Lower lobe of right lung (tissue), 2 donors: ENCODE data around the gene SFXN3. TPM values are rescaled to one million over a fixed set of nuclear protein-coding genes. Genes with fewer than 3 reads are reported as not detected.

ENCODE experiments used
- ATAC-seq, 2 donors: fragments of 200-7000 bp; cut with Tn5 transposase; one replicate each; pipeline ENCODE4 v1.9.1; 2020 to 2022; ENCODE audit warnings: mild to moderate bottlenecking in 2 of 2, moderate library complexity in 2 of 2
- DNase-seq: peaks from one replicate; pipeline ENCODE4 v3.0.0-alpha.2; 2020
- H3K27ac ChIP-seq: fragments of 200-600 bp; one replicate; pipeline ENCODE4 v1.8.0; 2022
- H3K27me3 ChIP-seq: fragments of 200-600 bp; one replicate; pipeline ENCODE4 v1.8.0; 2022; ENCODE audit warnings: low read depth
- H3K36me3 ChIP-seq: fragments of 200-600 bp; one replicate; pipeline ENCODE4 v1.8.0; 2022; ENCODE audit warnings: mild to moderate bottlenecking
- H3K4me1 ChIP-seq: fragments of 200-600 bp; one replicate; pipeline ENCODE4 v1.8.0; 2022
- H3K4me3 ChIP-seq: fragments of 200-600 bp; one replicate; pipeline ENCODE4 v1.8.0; 2022; ENCODE audit warnings: mild to moderate bottlenecking
- H3K9me3 ChIP-seq: fragments of 200-600 bp; one replicate; pipeline ENCODE4 v1.8.0; 2022
- intact Hi-C: fragments of 100-400 bp; cut with DNase I; formaldehyde crosslinking; loops from one replicate; pipeline ENCODE4 v1.11.0; 2022
- total RNA-seq: library from RNA; stranded (reverse); fragmentation: NEBNext Ultra II Directional; extraction: Animal tissue kit (Norgen Biotek cat#: 25700); gene quantifications from one replicate; pipeline ENCODE4 v1.2.1, GENCODE V29; 2021
- TF ChIP-seq, protein P1 (sequence below): fragments of 200-600 bp; IDR thresholded peaks from one replicate; pipeline ENCODE4 v1.8.0; 2022; ENCODE audit warnings: antibody characterized with exemption, mild to moderate bottlenecking
- donor health status: DM: no; HTN: yes; CAD: no; lungs with severe emphysema.

SFXN3 gene
- total RNA-seq, 1 donor from 2014 or later, result 57.8 TPM

DNA sequence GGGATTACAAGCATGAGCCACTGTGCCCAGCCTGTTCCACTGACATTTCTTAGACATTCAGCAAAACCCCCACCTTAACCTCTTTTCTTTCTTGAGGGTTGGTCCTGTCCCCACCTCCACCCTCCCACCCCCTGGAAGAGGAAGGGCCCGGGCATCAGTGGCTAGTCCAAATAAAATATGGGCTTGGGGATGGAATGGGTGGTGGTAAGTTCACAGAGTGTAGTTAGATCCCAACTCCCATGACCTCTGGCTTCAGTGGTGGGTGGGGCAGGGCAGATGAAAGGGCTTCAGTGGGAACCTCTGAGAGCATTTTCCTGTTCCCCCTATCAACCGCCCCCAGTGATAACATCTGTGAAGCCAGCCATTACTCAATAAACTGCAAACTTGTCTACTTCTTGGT, 9.8 kb downstream of the SFXN3 start:
- TF ChIP-seq, protein P1, sequence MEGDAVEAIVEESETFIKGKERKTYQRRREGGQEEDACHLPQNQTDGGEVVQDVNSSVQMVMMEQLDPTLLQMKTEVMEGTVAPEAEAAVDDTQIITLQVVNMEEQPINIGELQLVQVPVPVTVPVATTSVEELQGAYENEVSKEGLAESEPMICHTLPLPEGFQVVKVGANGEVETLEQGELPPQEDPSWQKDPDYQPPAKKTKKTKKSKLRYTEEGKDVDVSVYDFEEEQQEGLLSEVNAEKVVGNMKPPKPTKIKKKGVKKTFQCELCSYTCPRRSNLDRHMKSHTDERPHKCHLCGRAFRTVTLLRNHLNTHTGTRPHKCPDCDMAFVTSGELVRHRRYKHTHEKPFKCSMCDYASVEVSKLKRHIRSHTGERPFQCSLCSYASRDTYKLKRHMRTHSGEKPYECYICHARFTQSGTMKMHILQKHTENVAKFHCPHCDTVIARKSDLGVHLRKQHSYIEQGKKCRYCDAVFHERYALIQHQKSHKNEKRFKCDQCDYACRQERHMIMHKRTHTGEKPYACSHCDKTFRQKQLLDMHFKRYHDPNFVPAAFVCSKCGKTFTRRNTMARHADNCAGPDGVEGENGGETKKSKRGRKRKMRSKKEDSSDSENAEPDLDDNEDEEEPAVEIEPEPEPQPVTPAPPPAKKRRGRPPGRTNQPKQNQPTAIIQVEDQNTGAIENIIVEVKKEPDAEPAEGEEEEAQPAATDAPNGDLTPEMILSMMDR, result no peak
- DNase-seq (no peak), ATAC-seq (no peak)
- H3K36me3 ChIP-seq, result peaks cover 46% of the 10 kb centered on the region
- intact Hi-C loops, result no loop called here
- peaks cover 26% of the 10 kb centered on the region for H3K4me1 ChIP-seq
- no peaks in the 10 kb centered on the region for H3K9me3 ChIP-seq
- no peak overlapping the region for H3K4me3 ChIP-seq
- no peaks in the 10 kb centered on the region for H3K27me3 ChIP-seq
- H3K27ac ChIP-seq, result no peak overlapping the region

DNA sequence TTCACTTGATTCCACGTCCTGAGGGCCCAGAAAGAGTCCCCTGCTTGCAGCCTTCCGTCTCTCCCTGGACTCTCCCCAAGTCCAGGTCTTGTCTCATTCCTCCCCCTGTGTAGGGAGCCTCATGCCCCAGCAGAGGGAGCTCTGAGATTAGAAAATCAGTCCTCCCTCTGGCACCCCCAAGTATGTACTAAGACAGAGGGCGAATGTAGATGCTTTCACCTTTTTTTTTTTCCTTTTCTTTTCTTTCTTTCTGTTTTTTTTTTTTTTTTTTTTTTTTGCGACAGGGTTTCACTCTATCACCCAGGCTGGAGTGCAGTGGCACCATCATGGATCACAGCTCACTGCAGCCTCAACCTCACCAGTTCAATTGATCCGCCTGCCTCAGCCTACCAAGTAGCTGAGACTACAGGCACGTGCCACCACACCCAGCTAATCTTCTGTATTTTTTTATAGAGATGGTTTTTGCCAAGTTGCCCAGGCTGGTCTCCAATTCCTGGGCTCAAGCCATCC, 10.3 kb downstream of the SFXN3 start:
- ATAC-seq (peak; percentile 78 to 85), DNase-seq (peak; percentile 74)
- Histone ChIP-seq H3K36me3 (peaks cover 42% of the 10 kb centered on the region), H3K4me3 (no peak overlapping the region), H3K9me3 (no peaks in the 10 kb centered on the region), H3K27me3 (peaks cover 4% of the 10 kb centered on the region), H3K4me1 (peaks cover 26% of the 10 kb centered on the region), H3K27ac (peak overlapping the region; percentile 86)
- intact Hi-C loops, result no loop called here
- TF ChIP-seq, protein P1, result peak; percentile 88

DNA sequence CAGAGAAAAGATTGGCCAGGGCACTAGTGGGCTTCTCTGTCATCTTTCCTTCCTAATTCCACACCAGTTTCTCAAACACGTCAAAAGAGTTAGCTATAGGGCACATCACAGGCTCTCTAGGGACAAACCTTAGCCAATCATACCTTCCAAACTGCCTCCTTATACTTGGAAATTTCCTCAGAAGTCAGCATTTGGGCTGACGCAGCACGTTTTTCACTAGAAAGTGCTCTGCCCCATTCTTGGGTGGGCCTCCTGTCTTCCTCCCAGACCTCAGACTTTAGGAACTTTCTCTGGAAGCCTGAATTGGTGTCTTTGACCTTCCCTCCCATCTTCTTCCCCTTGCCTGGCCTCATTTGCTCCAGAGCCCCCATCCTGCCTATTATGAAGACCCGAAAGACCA, 11.1 kb downstream of the SFXN3 start:
- peaks cover 12% of the 10 kb centered on the region for H3K27me3 ChIP-seq
- peaks cover 26% of the 10 kb centered on the region for H3K4me1 ChIP-seq
- peak overlapping the region; percentile 52 for H3K4me3 ChIP-seq
- TF ChIP-seq, protein P1, result no peak
- intact Hi-C loops, result no loop called here
- DNase-seq, result no peak
- peak overlapping the region; percentile 86 for H3K27ac ChIP-seq
- no peak for ATAC-seq
- H3K9me3 ChIP-seq, result no peaks in the 10 kb centered on the region
- peaks cover 34% of the 10 kb centered on the region for H3K36me3 ChIP-seq

DNA sequence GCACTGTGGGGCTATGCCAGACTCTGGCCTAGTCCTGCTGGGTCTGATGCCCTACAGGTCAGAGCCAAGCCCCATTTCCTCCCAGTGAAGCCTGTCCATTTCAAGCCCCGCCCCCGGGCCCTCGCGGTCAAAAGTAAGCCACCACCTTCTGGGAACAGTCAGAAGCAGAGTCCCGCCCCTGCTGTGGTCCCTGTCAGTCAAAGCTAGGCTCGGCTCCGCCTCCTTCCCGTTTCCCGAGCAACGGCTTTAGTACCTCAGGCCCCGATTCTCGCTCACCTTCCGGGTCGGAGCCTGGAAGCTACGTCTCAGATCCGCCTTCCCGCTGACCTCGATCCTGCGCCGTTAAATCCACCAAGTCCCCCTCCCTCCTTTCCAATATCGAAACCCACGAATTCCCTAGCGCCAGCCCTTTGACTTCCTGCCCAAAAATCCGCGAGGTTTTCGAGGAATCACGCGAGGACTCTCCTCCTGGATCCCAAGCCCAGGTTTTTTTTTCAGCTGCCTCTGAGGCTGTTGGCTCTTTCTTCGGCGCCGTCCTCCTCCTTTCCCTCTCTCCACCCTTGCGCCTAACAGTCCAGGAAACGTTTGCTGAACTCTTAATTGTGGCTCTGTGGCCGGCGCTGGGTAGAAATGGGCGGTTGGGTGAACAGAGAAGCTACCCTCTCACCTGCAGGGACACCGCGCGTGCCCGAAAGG, 11.8 kb downstream of the SFXN3 start:
- H3K27ac ChIP-seq, result peak overlapping the region; percentile 86
- H3K9me3 ChIP-seq, result no peaks in the 10 kb centered on the region
- TF ChIP-seq, protein P1, result no peak
- H3K4me1 ChIP-seq, result peaks cover 26% of the 10 kb centered on the region
- peak; percentile 97 to 98 for ATAC-seq
- intact Hi-C loops, result no loop called here
- peak overlapping the region; percentile 52 for H3K4me3 ChIP-seq
- peaks cover 19% of the 10 kb centered on the region for H3K27me3 ChIP-seq
- DNase-seq, result peak; percentile 100
- peaks cover 27% of the 10 kb centered on the region for H3K36me3 ChIP-seq

DNA sequence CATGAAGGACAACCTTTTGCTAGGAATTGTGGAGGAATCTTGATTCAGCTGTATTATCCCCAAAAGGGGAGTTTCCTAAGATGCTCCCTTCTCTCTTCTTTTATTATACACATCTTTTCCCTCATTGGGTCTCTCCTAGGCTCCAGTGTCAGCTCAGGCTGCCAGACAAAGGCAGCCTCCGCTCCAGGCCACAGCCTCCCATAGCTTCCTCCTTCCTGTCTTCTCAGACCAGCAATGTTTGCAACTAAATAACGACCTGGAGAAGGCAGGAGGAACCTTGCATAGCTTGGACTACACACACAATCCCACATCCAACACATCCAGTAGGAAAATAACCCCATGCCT, 12.3 kb downstream of the SFXN3 start:
- peak in 1 of 2 donors; percentile 1 for ATAC-seq
- peaks cover 21% of the 10 kb centered on the region for H3K36me3 ChIP-seq
- H3K4me3 ChIP-seq, result peak overlapping the region; percentile 52
- TF ChIP-seq, protein P1, result no peak
- no peaks in the 10 kb centered on the region for H3K9me3 ChIP-seq
- peak overlapping the region; percentile 86 for H3K27ac ChIP-seq
- intact Hi-C loops, result no loop called here
- DNase-seq, result no peak
- H3K4me1 ChIP-seq, result peaks cover 26% of the 10 kb centered on the region
- peaks cover 24% of the 10 kb centered on the region for H3K27me3 ChIP-seq
